RKO (cell line): ENCODE results near the gene RPH3AL.
A peak's percentile ranks its signal among the peaks of the same experiment; 100 is the strongest.
"Not testable (repeated sequence)": the region's sequence is repeated elsewhere in the genome, so short reads cannot be mapped to it uniquely, and the experiment has no call there.

Source experiments
- DNase-seq: peaks from one replicate; pipeline ENCODE4 v3.0.0-alpha.2; 2016; ENCODE audit warnings: low spot score

The RPH3AL gene

GRCh38 chr17:202501-202951 lies 150.1 kb downstream of the RPH3AL start:
- no peak for DNase-seq

DNA sequence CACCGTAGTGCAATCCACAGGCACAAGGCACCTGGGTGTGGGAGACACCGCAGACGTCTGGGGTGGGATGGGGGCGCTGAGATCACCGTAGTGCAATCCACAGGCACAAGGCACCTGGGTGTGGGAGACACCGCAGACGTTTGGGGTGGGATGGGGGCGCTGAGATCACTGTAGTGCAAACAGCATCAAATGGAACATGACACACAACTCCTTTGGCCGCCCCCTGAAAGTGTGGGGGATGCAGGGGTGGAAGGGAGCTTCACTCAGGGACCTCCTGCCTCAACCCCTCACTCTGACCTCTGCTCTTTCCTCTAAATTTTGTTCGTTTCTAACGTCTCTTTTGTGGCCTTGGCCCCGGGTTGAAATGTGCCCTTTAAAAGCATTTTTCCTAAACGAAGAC lies 150.9 kb downstream of the RPH3AL start:
- not testable (repeated sequence) for DNase-seq

DNA sequence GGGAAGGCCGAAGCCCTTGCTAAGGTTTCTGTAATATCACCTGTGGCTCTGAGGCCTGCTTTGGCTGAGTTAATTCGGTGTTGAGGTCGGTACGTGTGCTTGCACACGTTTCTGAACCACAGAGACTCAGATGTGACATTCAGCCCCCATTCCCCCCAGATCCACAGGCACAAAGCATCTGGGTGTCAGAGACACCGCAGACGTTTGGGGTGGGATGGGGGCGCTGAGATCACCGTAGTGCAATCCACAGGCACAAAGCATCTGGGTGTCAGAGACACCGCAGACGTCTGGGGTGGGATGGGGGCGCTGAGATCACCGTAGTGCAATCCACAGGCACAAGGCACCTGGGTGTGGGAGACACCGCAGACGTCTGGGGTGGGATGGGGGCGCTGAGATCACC lies 151.3 kb downstream of the RPH3AL start:
- not testable (repeated sequence) for DNase-seq

- no peak for DNase-seq
Observed at GRCh38 chr17:200586-200985, 152.0 kb downstream of the RPH3AL start.

DNA sequence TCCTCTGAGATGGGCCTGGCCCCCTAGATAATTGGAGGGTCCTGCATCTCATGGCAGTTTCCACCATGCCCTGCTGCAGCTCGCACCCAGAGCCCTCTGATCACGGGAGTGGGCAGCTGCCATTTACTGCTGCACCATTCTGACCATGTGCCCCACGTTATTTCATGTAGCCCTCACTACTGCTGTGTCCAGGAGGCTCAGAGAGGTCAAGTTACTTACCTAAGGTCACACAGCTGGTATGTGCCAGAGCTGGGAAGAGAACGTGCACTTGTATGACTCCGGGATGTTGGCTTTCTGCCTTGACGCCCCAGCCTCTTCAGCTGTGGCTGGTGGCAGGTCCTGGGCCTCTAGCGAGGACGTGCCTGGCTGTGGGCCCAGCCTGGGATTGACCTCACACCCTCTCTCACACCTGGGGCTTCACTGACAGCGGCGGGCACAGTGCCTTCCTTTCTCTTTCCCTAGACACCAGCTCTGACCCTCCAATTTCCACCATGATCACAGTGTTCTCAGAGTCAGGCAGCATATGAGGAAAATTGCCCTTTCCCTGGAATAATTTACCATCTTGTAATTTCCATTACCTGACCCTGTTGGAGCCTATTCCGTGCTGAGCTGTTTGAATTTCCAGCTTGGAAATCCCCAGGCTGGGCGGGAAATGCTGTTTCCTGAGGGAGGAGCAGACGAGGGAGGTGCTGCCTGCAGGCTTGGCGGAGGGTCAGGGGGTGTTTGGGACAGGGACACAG lies 152.6 kb downstream of the RPH3AL start:
- no peak for DNase-seq

GRCh38 chr17:199191-199604 lies 153.4 kb downstream of the RPH3AL start:
- no peak for DNase-seq

- not testable (repeated sequence) for DNase-seq
Observed at GRCh38 chr17:198225-198624, 154.4 kb downstream of the RPH3AL start.

DNA sequence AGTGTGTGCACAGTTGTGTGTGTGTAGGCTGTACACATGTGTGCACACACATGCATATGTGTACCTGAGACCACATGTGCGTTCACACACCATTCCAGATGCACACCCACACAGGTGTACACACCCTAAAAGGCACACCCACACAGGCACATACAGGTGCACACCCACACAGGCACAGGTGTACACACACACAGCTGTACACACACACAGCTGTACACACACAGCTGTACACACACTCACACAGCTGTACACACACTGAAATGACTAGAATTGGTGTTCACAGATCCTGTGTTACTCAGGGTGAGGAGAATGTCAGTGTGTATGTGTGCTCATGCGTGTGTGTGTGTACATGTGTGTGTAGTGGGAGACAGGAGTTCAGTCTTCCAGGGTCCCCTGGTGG lies 155.3 kb downstream of the RPH3AL start:
- no peak for DNase-seq

- DNase-seq, result no peak
Observed at GRCh38 chr17:194828-195602, 157.6 kb downstream of the RPH3AL start.

DNA sequence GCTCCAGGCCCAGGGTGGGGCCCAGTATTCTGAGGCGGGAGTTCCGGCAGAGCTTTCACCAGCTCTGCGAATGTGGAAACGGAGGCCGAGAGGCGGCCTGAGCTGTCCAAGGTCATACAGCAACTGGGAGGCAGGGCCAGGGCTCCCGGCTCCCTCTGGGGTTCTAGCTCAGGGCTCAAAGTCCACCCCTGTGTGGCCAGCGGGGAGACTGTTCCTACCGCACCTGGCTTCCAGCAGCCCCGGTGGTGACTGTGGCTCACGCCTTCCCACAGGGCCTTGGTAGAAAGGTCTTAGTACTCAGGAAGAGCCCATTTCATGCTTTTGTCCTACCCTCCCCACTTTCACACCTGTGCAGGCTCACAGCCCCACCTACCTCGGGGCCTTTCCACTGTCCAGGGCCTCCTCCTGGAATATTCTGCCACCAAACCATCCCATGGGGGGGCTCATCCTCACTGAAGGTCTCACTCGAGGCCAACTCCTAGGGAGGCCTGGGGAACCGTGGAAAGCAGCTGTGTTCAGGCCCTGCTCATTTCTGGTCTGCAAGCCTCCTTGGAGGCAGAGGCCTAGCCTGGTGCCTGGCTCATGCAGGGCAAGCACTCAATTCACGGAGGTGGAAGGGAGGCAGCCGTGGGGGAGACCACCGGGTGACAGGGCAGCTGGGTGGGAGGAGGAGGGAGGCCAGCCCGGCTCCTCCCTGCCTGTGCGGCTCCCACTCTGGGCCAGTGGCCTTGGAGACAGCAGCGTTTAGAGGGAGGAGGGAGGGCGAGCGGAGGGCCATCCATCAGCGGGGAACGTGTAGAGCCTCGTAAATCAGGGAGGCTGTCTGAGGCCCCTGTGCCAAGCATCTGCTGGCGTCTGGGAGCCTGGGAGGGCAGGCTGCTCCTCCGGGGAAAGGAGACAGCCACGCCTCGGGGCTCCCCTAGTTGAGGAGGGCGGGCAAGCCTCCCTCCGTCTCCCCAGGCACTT lies 158.5 kb downstream of the RPH3AL start:
- no peak for DNase-seq

GRCh38 chr17:193426-193810 lies 159.2 kb downstream of the RPH3AL start:
- no peak for DNase-seq

GRCh38 chr17:192666-193425 lies 159.8 kb downstream of the RPH3AL start:
- DNase-seq, result no peak

DNA sequence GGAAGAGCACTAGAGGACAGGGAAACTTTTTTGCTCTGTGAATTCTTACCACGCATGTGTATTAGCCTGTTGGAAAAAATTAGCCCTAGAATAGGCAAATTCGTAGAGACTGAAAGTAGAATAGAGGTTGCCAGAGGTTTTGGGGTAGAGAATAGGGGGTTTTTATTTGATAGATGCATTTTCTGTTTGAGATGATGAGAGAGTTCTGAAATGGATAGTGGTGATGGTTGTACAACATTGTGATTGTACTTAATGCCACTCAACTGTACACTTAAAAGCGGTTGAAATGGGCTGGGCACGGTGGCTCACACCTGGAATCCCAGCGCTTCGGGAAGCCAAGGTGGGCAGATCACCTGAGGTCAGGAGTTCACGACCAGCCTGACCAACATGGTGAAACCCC lies 163.2 kb downstream of the RPH3AL start:
- no peak for DNase-seq

GRCh38 chr17:187130-187529 lies 165.5 kb downstream of the RPH3AL start:
- no peak for DNase-seq

DNA sequence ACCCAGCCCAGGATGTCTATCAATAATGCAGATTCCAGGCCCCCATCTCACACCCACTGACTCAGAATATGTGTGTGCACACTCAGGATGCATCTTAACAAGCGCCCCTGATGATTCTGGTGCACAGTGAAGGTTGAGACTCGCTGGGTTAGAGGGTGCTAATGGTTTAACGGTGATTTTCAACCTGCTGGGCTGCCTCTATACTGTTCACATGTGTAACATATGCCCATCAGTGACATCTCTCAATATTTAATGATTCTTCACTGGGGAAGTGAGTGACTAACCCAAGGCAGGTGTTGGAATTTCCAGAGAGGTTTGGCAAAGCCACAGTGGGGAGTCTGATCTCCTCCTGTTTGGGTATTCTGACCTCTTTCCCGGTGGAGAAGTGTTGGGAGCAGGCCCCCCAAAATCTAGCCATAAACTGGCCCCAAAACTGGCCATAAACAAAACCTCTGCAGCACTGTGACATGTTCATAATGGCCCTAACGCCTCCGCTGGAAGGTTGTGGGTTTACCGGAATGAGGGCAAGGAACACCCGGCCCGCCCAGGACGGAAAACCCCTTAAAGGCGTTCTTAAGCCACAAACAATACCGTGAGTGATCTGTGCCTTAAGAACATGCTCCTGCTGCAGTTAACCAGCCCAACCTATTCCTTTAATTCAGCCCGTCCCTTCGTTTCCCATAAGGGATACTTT lies 167.0 kb downstream of the RPH3AL start:
- DNase-seq, result no peak

- no peak for DNase-seq
Observed at GRCh38 chr17:183021-183420, 169.6 kb downstream of the RPH3AL start.

- DNase-seq, result no peak
Observed at GRCh38 chr17:182050-182751, 170.4 kb downstream of the RPH3AL start.

- peak; percentile 64 for DNase-seq
Observed at GRCh38 chr17:181245-182049, 171.2 kb downstream of the RPH3AL start, which contains the start of gene DOC2B. TSS of gene DOC2B (minus strand) at chr17:181650. CDS start at chr17:181479, 171 bp downstream.
